Trophoblast cell (in vitro differentiated cells and primary cell): ENCODE results near the gene EXOC3L1.

Experiments
- DNase-seq, 2 donors: peaks; one replicate each; pipeline ENCODE4 v3.0.0-alpha.2; 2016
- H2AFZ ChIP-seq: 2 replicates; pipeline ENCODE4 v1.6.1; 2013; ENCODE audit warnings: low read length, moderate library complexity, mild to moderate bottlenecking; ENCODE audit not compliant: insufficient read depth, poor library complexity
- H2AK5ac ChIP-seq: 2 replicates; pipeline ENCODE4 v1.6.1; 2013; ENCODE audit warnings: mild to moderate bottlenecking, low read length
- H2BK120ac ChIP-seq: 2 replicates; pipeline ENCODE4 v1.6.1; 2013; ENCODE audit warnings: low read length, mild to moderate bottlenecking, moderate library complexity; ENCODE audit not compliant: insufficient read depth, poor library complexity
- H2BK12ac ChIP-seq: 2 replicates; pipeline ENCODE4 v1.6.1; 2013; ENCODE audit warnings: mild to moderate bottlenecking, low read length, moderate library complexity
- H2BK5ac ChIP-seq: 2 replicates; pipeline ENCODE4 v1.6.1; 2013; ENCODE audit warnings: low read length, low read depth, moderate library complexity, mild to moderate bottlenecking; ENCODE audit not compliant: poor library complexity
- H3K14ac ChIP-seq: 2 replicates; pipeline ENCODE4 v1.6.1; 2013; ENCODE audit warnings: mild to moderate bottlenecking, low read length
- H3K18ac ChIP-seq: 2 replicates; pipeline ENCODE4 v1.6.1; 2013; ENCODE audit warnings: mild to moderate bottlenecking, low read length
- H3K23ac ChIP-seq: 2 replicates; pipeline ENCODE4 v1.6.1; 2013; ENCODE audit warnings: low read length
- H3K27ac ChIP-seq: 2 replicates; pipeline ENCODE4 v1.5.1; 2013; ENCODE audit warnings: low read depth, mild to moderate bottlenecking, inconsistent platforms, low read length, moderate library complexity
- H3K27me3 ChIP-seq: 2 replicates; pipeline ENCODE4 v1.6.1; 2013; ENCODE audit warnings: inconsistent platforms, mild to moderate bottlenecking, low read length, moderate library complexity; ENCODE audit not compliant: insufficient read depth
- H3K36me3 ChIP-seq, 2 experiments: 1 replicate in 1 of 2; 2 replicates in 1 of 2; pipeline ENCODE4 v1.6.1; 2013; ENCODE audit warnings: low read length in 2 of 2, mild to moderate bottlenecking in 2 of 2, moderate library complexity in 1 of 2; ENCODE audit not compliant: insufficient read depth in 2 of 2, control insufficient read depth in 1 of 2
- H3K4ac ChIP-seq: 2 replicates; pipeline ENCODE4 v1.6.1; 2013; ENCODE audit warnings: low read depth, mild to moderate bottlenecking, low read length, moderate library complexity
- H3K4me1 ChIP-seq, 2 experiments: 1 replicate in 1 of 2; 2 replicates in 1 of 2; pipeline ENCODE4 v1.6.1; 2013; ENCODE audit warnings: low read length in 2 of 2, mild to moderate bottlenecking in 2 of 2, moderate library complexity in 1 of 2; ENCODE audit not compliant: insufficient read depth in 2 of 2, control insufficient read depth in 1 of 2
- H3K4me2 ChIP-seq: 2 replicates; pipeline ENCODE4 v1.6.1; 2013; ENCODE audit warnings: inconsistent platforms, mild to moderate bottlenecking, low read length, moderate library complexity
- H3K4me3 ChIP-seq: 2 replicates; pipeline ENCODE4 v1.5.1; 2013; ENCODE audit warnings: mild to moderate bottlenecking, low read depth, low read length, inconsistent platforms
- H3K79me1 ChIP-seq: one replicate; pipeline ENCODE4 v1.6.1; 2013; ENCODE audit warnings: low read length
- H3K79me2 ChIP-seq: 2 replicates; pipeline ENCODE4 v1.6.1; 2013; ENCODE audit warnings: low read length, mild to moderate bottlenecking; ENCODE audit not compliant: control insufficient read depth, insufficient read depth, poor library complexity
- H3K9ac ChIP-seq: 2 replicates; pipeline ENCODE4 v1.6.1; 2013; ENCODE audit warnings: mild to moderate bottlenecking, low read length
- H3K9me3 ChIP-seq: 2 replicates; pipeline ENCODE4 v1.6.1; 2013; ENCODE audit warnings: low read depth, mild to moderate bottlenecking, control low read depth, inconsistent platforms, low read length; ENCODE audit not compliant: insufficient read depth
- H4K12ac ChIP-seq: 2 replicates; pipeline ENCODE4 v1.6.1; 2013; ENCODE audit warnings: low read depth, mild to moderate bottlenecking, low read length, moderate library complexity
- H4K8ac ChIP-seq: 2 replicates; pipeline ENCODE4 v1.6.1; 2013; ENCODE audit warnings: low read depth, mild to moderate bottlenecking, low read length, moderate library complexity
- H4K91ac ChIP-seq: one replicate; pipeline ENCODE4 v1.6.1; 2013; ENCODE audit warnings: low read depth, mild to moderate bottlenecking, low read length, moderate library complexity
- WGBS: extraction: QIAGEN DNeasy Blood & Tissue Kit; methylation state at CpG from one replicate; pipeline ENCODE4 v1.1.7; 2013; ENCODE audit warnings: missing lambda C conversion rate; ENCODE audit not compliant: insufficient read length, insufficient coverage; ENCODE audit errors: extremely low coverage; 5-methylcytosine and 5-hydroxymethylcytosine counted together

Gene EXOC3L1

GRCh38 chr16:67202956-67203493, 13.1 kb upstream of the EXOC3L1 start:
- Histone ChIP-seq H3K27ac (no peak overlapping the region), H3K18ac (no peak overlapping the region), H3K4me2 (no peak overlapping the region), H3K14ac (no peak overlapping the region), H3K4me3 (no peak overlapping the region), H2BK5ac (no peak overlapping the region), H4K8ac (no peak overlapping the region), H3K9me3 (peaks cover 4% of the 10 kb centered on the region), H3K27me3 (no peaks in the 10 kb centered on the region), H2BK120ac (no peak overlapping the region), H3K36me3 (peaks cover 36 to 42% of the 10 kb centered on the region in 2 experiments), H3K9ac (no peak overlapping the region), H2BK12ac (no peak overlapping the region), H2AFZ (no peak overlapping the region), H3K4ac (no peak overlapping the region), H3K23ac (no peak overlapping the region), H3K4me1 (peaks cover 26 to 33% of the 10 kb centered on the region in 2 experiments), H4K12ac (no peak overlapping the region), H2AK5ac (no peak overlapping the region), H3K79me1 (peaks cover 15% of the 10 kb centered on the region), H4K91ac (no peak overlapping the region), H3K79me2 (no peaks in the 10 kb centered on the region)
- no CpG with 5 or more reads among the region's 23 CpGs for WGBS
- no peak for DNase-seq

- H3K14ac ChIP-seq, result no peak overlapping the region
- H4K8ac ChIP-seq, result no peak overlapping the region
These were observed 12.5 kb upstream of the EXOC3L1 start for GRCh38 chr16:67202426-67202825.

GRCh38 chr16:67201411-67202345, 11.7 kb upstream of the EXOC3L1 start:
- no peak overlapping the region for H3K9ac ChIP-seq
- H3K23ac ChIP-seq, result no peak overlapping the region
- H4K8ac ChIP-seq, result no peak overlapping the region
- H4K12ac ChIP-seq, result no peak overlapping the region
- no peak overlapping the region for H3K14ac ChIP-seq
- peaks cover 4% of the 10 kb centered on the region for H3K9me3 ChIP-seq
- H2AK5ac ChIP-seq, result no peak overlapping the region
- H2BK5ac ChIP-seq, result no peak overlapping the region
- no peak overlapping the region for H2BK12ac ChIP-seq
- H3K36me3 ChIP-seq, result peaks cover 49 to 55% of the 10 kb centered on the region in 2 experiments
- H2BK120ac ChIP-seq, result no peak overlapping the region
- DNase-seq, result no peak
- H3K4me3 ChIP-seq, result no peak overlapping the region
- H3K27ac ChIP-seq, result no peak overlapping the region
- H3K27me3 ChIP-seq, result no peaks in the 10 kb centered on the region
- H3K4me1 ChIP-seq, result peaks cover 14 to 26% of the 10 kb centered on the region in 2 experiments
- no peak overlapping the region for H3K4ac ChIP-seq
- H3K4me2 ChIP-seq, result no peak overlapping the region
- no peaks in the 10 kb centered on the region for H3K79me2 ChIP-seq
- H2AFZ ChIP-seq, result no peak overlapping the region
- H3K18ac ChIP-seq, result no peak overlapping the region
- H4K91ac ChIP-seq, result no peak overlapping the region
- no CpG with 5 or more reads among the region's 40 CpGs for WGBS
- peaks cover 11% of the 10 kb centered on the region for H3K79me1 ChIP-seq

More at GRCh38 chr16:67202426-67202825, 12.5 kb upstream of the EXOC3L1 start:
- Histone ChIP-seq H4K91ac (no peak overlapping the region), H3K27me3 (no peaks in the 10 kb centered on the region), H2BK5ac (no peak overlapping the region), H3K23ac (no peak overlapping the region), H3K18ac (no peak overlapping the region), H2AK5ac (no peak overlapping the region), H3K27ac (no peak overlapping the region), H3K9me3 (peaks cover 4% of the 10 kb centered on the region), H2AFZ (no peak overlapping the region), H3K4me1 (peaks cover 21 to 29% of the 10 kb centered on the region in 2 experiments), H4K12ac (no peak overlapping the region), H3K4me3 (no peak overlapping the region), H3K36me3 (peaks cover 42 to 48% of the 10 kb centered on the region in 2 experiments), H3K79me1 (peaks cover 13% of the 10 kb centered on the region), H2BK12ac (no peak overlapping the region), H2BK120ac (no peak overlapping the region), H3K4me2 (no peak overlapping the region), H3K79me2 (no peaks in the 10 kb centered on the region), H3K9ac (no peak overlapping the region), H3K4ac (no peak overlapping the region)
- no peak for DNase-seq
- no CpG with 5 or more reads among the region's 12 CpGs for whole genome bisulfite sequencing

GRCh38 chr16:67200491-67200890, 10.6 kb upstream of the EXOC3L1 start:
- H3K79me1 ChIP-seq, result peaks cover 8% of the 10 kb centered on the region
- no peak overlapping the region for H3K9ac ChIP-seq
- no peak overlapping the region for H3K14ac ChIP-seq
- H2AFZ ChIP-seq, result no peak overlapping the region
- no peak overlapping the region for H4K91ac ChIP-seq
- H3K4me1 ChIP-seq, result peaks cover 12 to 20% of the 10 kb centered on the region in 2 experiments
- no peak overlapping the region for H4K12ac ChIP-seq
- no CpG with 5 or more reads among the region's 8 CpGs for WGBS
- H3K79me2 ChIP-seq, result no peaks in the 10 kb centered on the region
- no peak overlapping the region for H2BK120ac ChIP-seq
- H3K23ac ChIP-seq, result no peak overlapping the region
- DNase-seq, result no peak
- H2AK5ac ChIP-seq, result no peak overlapping the region
- peaks cover 4% of the 10 kb centered on the region for H3K9me3 ChIP-seq
- H3K36me3 ChIP-seq, result peaks cover 60 to 67% of the 10 kb centered on the region in 2 experiments
- H3K18ac ChIP-seq, result no peak overlapping the region
- no peak overlapping the region for H3K4me3 ChIP-seq
- H2BK12ac ChIP-seq, result no peak overlapping the region
- H3K27me3 ChIP-seq, result no peaks in the 10 kb centered on the region
- H3K27ac ChIP-seq, result no peak overlapping the region
- H2BK5ac ChIP-seq, result no peak overlapping the region
- H4K8ac ChIP-seq, result no peak overlapping the region
- H3K4me2 ChIP-seq, result no peak overlapping the region
- H3K4ac ChIP-seq, result no peak overlapping the region
